ENCODE measurements around the gene MAFB.

MAFB gene

DNA sequence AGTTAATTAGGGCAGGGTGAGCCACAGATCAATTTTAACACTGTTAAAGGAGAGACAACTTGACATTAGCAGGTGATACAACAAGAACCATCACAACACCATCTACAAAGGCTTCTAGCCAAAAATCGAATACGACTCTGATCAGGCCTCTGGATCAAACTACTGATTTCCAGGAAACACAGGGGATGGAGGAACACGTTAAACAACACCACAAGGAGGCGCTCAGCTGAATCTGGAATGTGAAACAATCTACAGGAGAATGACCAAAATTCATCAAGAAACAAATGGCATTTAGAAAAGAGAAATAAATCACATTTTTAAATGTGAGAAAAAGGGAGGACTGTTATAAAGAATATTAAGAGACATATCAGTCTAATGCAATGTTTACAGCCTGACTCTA is 13.5 kb upstream of the MAFB start:
- no peak for DNase-seq

DNA sequence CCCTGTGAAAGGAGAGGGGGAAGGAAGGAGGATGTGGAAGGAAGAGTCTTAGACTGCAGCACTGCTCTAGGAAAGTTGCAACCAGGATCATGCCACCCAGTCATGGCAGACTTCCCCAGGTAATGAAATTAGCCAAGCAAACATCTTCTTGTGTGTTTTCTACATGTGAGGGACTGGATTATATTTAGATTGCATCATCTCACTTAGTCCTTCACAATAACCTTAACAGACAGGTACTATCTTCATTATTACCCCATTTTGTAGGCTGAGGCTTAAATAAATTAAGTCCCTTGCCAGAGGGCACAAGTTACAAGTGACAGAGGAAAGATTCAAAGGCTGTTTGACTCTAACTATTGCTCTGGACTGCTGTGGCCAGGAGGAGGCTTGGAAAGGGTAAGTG is 9.7 kb upstream of the MAFB start:
- no peak for DNase-seq

DNA sequence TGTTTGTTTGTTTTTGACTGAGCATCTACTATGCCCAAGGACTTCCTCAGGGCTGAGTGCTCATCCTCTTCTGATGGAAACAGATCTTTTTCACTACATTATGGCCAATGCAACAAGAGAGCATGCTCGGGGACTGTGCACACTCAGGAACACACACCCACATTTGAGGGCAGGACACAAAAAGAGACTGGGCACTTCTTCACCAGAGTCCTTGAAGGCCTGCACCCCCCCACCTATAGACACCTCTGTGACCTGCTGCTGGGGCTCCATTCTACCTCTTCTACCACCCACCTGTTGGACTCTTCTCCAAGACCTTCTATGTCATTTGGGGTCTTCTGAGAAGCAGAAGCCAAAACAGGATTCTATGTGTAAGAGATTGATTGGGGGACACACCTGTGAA is 9.2 kb upstream of the MAFB start:
- DNase-seq, result no peak

DNA sequence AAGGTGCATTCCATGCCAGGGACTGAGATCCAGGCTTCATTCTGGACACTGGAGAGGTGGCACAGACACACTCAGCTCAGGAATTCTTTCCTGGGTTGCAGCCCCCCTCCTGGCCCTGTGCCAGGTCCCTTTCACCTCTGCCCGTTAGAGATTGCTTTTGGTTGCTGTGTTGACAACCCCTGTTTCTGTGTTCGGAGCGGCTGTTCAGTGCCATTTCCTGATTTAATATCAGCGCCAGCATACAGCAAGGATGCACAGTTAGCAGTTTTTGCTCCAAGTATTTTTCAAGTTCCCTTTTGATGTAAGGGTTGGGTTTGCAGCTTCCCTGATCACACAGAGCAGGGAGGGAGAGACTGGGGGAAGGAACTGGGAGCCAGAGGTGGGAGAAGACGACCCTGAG is 8.5 kb upstream of the MAFB start:
- no peak for DNase-seq

DNA sequence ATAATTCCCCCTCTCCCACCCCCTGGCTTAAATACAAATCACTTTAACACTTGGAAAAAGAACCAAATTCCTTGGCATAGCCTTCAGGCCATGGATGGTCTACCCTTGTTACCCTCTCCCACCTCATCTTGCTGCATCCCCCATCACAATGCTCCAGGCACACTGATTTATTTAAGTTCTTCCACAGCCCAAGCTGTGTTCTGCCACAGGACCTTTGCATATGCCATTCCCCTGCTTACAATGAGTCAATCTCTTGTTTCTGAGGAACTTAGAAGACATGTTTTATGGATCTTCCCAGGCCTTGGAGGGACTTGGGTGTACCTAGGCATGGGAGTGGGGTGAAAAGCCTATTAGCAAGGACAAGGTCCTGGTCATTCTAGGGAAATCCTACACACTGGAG is 6.2 kb upstream of the MAFB start:
- DNase-seq, result no peak

DNA sequence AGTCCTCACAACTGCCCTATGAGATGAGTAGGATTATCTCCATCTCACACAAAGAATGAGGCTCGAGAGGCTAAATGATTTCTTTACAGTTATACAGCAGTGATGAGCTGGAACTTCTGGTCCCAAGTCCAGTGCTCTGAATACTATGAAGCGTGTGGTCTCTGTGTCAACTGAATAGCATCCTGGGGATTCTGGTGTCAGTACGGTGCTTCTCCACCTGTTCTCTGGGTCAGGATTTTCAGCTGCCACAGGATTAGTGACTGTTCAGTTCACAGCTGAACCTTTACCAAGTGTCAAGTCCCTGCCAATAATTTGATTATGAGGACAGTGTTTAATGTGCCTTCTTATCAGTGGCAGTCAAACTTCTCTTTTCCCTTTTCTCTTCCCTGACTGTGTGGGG is 5.2 kb upstream of the MAFB start:
- DNase-seq, result no peak

DNA sequence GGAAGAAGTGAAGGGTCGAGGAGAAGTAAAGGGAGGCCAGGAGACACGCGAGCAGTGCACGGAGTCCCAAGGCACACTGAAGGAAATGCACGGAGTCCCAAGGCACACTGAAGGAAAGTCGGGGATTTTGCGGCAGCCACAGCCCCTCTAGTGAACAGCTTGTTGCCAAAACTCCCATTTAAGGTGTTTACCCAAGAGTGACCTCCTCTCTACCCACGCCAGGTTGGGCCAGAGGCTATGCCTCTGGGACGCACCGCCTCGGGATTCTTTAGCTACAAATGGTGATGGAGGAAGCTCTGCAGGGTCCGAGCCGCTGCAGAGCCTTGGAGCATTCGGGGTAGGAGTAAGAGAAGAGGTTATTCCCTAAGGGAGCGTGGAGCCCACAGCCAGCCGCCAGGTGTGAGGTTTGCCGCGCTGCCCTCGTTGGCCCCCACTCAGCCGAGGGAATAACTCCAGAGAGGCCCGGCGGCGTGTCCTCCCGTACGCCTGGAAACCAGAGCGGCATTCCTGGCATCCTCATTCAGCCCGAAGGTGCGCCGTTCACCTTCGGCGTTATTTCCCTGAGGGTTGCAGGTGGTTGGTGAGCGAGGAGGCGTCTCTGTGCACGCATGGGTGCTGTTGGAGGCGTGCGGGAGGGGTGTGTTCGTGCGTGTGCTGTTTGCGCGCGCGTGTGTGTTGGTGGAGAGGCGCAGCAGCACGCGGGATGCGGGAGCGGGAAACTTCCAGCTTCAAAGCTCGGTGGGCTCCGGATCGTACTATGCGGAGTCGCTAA is 3.4 kb upstream of the MAFB start:
- DNase-seq, result no peak

DNA sequence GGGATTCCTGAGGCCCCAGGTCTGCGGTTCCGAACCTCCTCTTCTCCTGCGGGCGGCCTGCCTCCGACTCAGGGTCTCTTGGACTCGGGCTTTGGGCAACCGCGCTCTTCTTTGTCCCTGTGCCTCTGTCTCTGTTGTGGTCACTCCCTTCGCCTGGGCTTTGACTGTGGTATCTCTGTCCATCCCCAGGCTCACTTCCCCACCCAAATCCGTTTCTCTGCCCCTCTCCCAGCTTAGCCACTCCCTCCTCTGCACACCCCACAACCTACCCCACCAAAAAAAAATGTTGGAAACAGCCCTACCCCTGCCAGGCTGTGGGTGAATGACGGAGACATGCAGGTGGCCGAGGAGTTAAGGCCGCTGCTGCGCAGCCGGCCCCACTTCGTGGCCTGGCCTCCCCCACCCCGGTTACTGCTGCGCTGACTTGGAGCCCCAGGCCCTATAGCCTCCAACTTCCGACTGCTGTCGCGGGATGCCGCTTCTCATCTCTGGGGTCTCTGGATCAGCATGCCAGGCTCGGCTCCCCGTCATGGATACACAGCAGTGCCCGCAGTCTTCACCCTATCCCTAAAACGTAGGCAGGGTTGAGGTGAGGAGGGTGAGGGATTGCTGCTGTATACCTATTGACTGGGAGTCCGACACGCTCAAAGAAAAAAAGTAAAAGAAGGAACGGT is 2.7 kb upstream of the MAFB start:
- no peak for DNase-seq

DNA sequence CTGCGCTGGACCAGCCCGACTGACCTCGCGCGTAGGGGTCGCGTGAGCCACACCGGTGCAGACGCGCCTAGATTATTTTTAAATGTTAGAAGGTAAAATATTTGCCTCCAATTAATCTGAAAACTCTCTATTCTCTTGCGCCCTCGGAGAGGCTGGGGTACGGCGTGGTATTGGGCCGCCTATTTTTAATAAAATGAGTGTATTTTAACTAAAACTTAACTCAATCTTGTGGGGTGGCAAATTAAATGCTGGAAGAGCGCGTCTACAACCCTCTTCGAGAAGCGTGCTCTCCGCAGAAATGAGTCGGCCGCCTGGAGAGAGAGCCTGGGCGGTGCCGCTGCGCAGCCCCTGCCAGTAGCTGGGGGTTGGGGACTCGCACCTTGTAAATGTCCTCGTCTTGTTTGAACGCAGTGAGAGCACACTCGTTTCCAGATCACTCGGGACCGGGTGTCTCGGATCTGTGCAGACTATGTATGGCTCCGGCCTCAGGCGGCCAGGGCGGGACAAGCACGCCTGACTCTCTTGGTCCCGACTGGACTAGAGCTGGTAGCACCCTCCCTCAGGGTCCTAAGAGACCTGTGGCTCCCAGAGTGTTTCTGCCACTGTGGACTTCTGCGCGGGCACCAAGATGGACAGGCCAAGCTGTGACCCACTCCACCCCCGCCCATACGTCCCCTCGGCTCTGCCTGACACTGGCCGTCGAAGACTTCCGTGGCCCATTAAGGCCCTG is 2.0 kb upstream of the MAFB start:
- no peak for DNase-seq

DNA sequence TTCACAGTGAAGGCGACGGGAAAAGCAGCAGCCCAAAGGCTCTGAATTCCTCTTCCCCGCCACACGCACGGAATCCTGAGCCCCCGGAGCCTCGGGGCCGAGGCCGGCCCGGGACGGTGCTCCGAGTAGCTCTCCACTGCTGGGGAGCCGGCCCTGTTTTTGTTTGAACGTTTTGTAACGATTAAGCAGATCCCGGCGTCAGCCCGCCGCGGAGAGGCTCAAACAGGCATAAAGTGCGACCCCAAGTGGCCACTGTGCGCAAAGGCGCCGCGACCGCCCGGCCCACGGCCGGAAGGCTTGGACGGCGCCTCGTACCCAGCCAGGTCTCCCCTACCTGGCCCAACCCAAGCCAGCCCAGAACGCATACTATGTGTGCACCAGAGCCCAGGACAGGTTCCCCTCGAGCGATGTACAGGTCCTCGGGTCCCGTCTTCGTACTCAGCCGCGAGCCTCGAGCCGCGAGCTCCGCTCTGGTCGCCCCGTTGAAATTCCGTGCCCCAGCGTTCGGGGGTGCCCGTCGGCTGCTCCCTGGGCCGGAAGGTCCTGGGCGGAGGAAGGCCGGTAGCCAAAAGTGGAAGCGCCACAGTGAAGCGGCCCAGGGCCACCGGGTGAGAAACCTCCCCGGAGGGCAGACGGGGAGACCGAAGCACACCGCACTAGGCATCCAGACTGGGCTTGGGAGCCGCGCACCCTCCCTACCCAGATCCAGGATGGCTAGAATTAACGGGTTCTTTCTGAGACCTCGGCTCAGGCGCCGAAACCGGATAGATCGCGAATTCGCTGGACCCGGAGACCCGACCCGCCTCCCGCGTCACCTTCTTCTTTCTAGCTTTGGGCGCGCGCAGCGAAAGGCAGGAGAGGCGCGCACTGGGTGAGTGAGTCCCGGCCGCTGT is 1.2 kb upstream of the MAFB start:
- no peak for DNase-seq

DNA sequence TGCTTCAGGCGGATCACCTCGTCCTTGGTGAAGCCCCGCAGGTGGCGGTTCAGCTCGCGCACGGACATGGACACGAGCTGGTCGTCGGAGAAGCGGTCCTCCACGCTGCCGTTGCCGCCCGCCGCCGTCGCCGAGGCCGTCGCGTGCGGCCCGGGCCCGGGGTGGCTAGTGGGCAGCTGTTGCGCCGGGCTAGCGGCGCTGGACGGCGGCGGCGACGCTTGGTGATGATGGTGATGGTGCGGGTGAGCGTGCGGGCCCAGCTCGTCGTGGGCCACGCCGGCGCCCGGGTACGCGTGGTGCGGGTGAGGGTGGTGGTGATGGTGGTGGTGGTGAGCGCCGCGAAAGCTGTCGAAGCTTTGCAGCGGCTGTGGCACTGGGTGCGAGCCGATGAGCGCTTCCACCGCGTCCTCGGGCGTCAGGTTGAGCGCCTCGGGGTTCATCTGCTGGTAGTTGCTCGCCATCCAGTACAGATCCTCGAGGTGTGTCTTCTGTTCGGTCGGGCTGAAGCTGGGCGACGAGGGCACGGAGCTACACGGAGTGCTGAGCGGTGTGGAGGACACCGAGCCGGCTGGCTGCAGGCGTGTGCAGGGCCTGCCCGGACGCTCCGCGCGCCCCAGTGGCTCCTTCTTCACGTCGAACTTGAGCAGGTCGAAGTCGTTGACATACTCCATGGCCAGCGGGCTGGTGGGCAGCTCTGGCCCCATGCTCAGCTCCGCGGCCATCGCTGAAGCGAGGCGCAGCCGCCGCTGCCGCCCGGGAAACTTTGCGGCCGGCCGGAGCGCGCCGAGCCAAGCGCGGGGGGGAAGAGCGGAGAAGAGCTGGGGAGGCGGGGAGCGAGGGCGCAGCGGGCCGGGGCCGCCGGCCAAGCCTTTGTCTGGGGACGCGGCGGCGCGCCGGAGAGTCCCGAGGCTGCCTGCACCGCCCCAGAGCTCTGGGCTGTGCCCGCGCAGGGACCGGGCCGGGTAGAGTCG is 622 bp downstream of the MAFB start:
- no peak for DNase-seq

DNA sequence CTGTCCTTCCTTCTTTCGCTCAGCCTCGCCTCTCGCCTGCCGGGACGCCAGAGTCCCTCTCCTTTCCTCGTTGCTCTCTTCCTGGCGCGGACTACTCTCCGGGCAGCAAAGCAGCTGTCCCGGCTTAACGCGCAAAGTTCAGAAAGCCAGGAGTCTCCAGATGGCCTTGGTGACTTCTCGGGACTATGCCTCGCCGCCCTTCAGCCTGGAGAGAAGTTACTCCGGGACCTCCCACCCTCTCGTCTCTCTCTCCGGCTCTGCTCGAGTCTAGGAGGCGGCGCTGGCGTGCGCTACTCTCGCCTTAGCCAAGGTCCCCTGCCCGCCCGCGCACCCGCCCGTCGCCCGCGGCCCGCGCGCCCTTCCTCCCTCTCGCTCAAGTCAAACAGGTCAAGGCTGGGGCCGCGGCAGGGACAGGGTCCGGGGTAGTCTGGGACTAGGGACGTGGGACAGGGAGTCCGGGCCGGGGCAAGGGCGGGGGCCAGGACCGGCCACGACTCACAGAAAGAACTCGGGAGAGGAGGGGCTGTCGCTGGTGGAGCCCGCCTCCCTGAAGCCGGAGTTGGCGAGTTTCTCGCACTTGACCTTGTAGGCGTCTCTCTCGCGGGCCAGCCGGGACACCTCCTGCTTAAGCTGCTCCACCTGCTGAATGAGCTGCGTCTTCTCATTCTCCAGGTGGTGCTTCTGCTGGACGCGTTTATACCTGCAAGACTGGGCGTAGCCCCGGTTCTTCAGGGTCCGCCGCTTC is 1.5 kb downstream of the MAFB start:
- no peak for DNase-seq

DNA sequence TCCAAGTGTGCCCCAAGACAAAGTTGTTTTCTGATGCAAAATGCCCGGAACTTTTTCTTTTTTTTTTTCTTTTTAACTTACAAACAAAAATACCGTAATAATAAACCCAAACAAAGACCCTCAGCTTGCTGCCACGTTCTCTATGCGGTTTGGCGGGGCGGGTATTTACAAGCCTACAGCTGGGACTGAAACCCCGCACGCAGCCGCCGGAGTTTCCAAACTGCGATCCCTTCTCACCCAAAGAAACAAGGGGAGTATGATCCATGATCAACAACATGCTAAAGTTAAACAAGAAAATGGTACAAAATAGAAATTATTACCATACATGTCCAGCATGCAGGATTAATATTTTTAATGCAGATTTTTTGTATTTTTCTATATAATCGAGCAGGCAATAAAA is 2.1 kb downstream of the MAFB start:
- no peak for DNase-seq

DNA sequence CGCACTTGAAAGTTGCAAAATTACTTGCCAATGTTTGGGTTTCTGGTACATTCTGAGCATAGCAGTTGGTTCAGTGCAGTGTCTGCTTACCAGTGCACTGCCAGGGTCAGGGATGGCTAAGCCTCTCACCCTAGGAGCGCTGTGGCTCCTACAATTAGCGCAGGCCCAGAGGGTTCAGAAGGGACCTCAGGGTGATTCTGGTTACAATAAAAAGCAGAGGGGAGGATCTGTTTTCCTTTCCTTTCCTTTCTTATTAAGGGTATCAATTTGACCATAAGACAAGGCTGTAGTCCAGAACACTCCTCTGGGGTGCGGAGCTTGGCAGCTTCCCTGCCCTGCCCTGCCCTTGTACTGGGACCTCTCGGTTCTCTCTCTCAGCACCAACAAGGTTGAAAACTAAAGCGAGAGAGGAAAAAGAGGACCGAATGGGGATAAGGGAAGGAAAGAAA is 2.6 kb downstream of the MAFB start:
- no peak for DNase-seq

DNA sequence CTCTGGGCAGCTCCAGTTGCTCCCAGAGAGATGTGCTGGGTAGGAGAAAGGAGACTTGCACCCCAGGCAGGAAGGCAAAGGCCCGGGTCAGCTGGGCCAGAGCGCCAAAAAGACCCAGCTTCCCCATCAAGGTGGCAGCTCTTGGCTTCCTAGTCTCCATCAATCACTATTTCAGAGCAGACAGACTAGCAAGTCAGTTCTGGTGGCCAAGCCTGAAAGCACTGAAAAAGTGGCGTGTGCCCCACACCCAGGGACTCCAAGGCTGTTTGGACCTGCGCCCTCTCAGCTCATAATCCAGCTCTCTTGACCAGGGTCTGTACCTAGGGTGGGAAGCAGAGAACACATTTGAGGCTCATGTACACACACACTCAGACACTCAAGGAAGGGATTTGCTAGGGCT is 3.7 kb downstream of the MAFB start:
- DNase-seq, result no peak

DNA sequence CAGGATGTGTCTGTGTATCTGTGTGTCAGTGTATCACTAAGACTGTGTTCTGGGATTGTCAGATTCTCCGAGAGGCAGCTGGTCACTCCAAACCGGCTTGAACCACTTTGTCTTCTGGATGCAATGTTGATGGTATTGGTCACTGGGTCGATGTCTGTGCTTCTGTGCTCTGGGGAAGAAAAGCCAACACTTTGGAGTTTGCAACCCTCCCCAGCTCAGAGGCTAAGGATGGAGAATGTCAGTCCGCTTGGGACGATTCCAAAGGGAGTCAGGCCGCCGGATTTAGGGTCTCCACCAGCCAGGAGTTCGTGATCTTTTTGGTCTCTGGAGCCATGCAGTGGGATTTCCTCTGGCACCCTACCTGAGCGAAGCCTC is 5.2 kb downstream of the MAFB start:
- DNase-seq, result no peak

DNA sequence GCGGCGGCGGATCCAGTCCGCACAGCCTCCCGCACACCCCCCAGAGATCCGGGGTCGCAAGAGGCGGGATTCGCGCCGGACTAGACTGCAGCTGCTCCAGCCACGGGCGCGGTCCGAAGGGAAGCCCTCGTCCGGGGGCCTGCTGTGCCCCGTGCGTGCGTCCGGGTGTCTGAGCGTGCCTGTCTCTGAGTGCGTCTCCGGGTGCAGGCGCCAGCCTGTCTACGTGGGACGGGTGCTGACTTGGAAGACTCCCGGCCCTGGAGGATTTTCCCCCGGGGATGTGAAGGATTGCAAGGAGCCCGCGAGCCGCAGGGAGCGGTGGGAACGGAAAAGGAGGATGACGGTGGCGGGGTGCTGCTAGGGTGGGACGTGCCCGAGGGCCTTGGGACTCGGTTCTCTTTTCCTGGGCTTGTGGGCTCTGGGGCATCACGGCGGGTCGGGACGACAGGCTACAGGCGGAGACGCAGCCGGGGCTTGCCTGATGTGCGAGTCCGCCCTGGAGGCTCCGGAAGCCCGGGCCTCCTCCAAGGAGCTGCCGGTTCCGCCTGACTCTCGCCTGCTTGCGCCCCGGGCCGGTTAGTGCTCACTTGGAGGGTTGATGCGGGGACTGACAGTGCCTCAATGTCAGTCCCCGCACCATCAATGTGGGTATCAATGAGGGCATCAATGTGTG is 5.7 kb downstream of the MAFB start:
- DNase-seq, result no peak

DNA sequence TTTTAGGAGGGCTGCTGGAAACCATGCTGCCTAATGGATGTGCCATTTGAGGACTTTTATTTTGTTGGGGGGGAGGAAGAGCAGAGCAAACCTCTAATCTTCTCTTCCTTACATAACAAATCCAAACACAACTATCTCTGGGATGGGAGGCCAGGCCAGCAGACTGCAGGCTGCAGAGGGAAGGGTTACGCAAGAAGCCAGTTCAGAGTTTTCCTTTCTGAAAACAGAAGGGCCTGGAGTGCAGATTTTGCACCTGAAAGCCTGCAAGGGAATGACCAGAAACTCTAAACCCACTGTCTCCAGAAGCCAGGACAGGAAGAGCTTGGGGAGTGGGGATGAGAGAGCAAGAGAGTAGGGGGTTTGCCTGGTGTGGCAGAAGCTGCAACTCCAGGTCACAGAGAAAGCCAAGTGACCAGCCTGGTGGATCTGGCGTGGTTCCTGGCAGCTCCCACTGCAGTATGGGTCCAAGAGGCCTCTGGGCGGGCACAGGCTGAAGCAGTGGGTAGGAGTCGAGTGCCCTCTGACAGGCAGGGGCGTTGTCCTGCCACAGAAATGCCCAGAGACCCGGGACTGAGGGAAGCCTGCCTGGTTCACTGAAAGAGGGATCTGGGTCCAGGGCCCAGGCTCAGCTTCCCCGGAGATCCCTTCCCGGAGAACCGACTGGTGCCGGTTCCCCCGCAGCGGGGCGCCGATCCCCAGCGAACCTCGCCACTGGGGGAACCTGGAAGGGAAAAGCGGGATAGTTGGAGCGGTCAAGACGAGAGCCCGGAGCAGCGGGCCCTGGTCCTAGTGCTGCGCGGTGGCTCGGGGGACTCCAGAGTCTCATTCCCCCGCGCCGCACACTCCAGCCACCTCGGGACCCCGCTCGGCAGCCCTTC is 6.7 kb downstream of the MAFB start:
- no peak for DNase-seq

DNA sequence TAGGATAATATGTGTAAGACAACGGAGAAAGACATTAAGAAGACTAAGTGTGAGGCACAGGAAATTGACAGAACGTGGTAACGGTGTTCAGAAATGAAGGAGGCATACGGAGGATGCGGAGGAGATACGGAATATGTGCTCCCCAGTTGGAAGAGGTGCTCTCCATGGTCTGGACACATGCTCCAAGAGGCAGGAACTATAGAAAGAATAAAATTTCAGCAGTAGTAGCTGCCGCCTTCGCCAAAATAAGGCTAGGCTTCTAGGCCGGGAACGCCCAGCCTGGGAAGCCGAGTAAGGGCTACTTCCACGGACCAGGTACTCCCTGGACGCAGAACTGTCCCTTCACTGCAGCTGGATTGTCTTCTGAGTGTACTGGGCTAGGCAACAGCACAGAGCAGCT is 7.4 kb downstream of the MAFB start:
- DNase-seq, result no peak

DNA sequence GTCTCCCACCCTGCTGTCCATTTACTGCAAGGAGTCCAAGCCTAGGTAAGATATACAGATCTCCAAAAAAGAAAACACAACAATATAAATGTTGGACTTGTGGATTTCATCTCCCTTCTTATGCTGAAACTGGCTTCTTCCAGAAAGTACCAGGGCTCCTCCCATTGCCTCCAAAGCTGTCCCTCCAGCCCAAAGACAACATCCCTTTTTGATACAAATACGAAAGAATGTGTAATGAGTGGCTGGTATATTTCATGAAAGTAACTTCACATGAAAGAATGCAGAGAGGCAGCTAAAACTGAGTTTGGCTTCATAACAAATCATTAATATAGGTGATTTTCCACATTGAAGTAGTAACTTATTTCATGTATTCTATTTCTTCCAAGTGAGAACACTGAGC is 7.9 kb downstream of the MAFB start:
- DNase-seq, result no peak

All from NK-92 treated with Interleukin-12 subunit alpha and Interleukin-12 subunit beta, amount 100 ng/mL, for 24 hours (cell line).